ENCODE measurements around the gene USP13. TPM values are rescaled to one million over a fixed set of nuclear protein-coding genes. Genes with fewer than 3 reads are reported as not detected.

USP13 gene
- polyA plus RNA-seq, 3 donors = 0.31 to 1.6 (median 1.2) TPM

GRCh38 chr3:179734497-179735281 lies 81.8 kb downstream of the USP13 start:
- Histone ChIP-seq H3K9ac (ENCODE audit: insufficient read depth, low read length, poor library complexity, severe bottlenecking) (no peak overlapping the region), H2AFZ (ENCODE audit: insufficient read depth, low read depth, low read length, poor library complexity, severe bottlenecking) (no peak overlapping the region), H3K27ac (ENCODE audit: low read depth in 1 of 2, low read length in 2 of 2) (no peak overlapping the region), H3K79me2 (ENCODE audit: insufficient read depth, low read length) (no peaks in the 10 kb centered on the region), H3K4me2 (replicated peaks; ENCODE audit: extremely low read depth, low read length, poor library complexity, severe bottlenecking) (no peak overlapping the region), H3K9me3 (replicated peaks in 1 of 2; ENCODE audit: control insufficient read depth in 1 of 2, insufficient read depth in 1 of 2, low read length in 2 of 2) (no peaks in the 10 kb centered on the region), H3K27me3 (ENCODE audit: control insufficient read depth in 2 of 2, insufficient read depth in 2 of 2, low read length in 2 of 2) (no peaks in the 10 kb centered on the region), H3K36me3 (replicated peaks in 1 of 2; ENCODE audit: control insufficient read depth in 1 of 2, insufficient read depth in 2 of 2, low read length in 2 of 2) (peaks cover 0 to 7% of the 10 kb centered on the region in 2 donors), H3K4me1 (ENCODE audit: control insufficient read depth in 1 of 2, insufficient read depth in 2 of 2, low read length in 2 of 2) (no peaks in the 10 kb centered on the region), H4K20me1 (ENCODE audit: insufficient read depth, low read length) (no peaks in the 10 kb centered on the region), H3K4me3 (replicated peaks in 1 of 3; ENCODE audit: low read depth in 2 of 3, low read length in 3 of 3) (no peak overlapping the region)
- H3K27ac Mint-ChIP-seq = no peak overlapping the region
- intact Hi-C loops (cut with micrococcal nuclease) = no loop called here
- TF ChIP-seq CTCF (IDR thresholded peaks at IDR 0.05) = no peak
- H3K9me3 Mint-ChIP-seq = no peaks in the 10 kb centered on the region
- H3K36me3 Mint-ChIP-seq = peaks cover 4 to 13% of the 10 kb centered on the region in 2 donors
- DNase-seq = no peak
- WGBS (ENCODE audit: insufficient coverage) = 100% methylated on average over 2 of the region's 4 CpGs
- no peaks in the 10 kb centered on the region for H3K27me3 Mint-ChIP-seq (ENCODE audit: low read depth in 3 of 3)
- no peak overlapping the region for H3K4me3 Mint-ChIP-seq
- no peaks in the 10 kb centered on the region for H3K4me1 Mint-ChIP-seq

GRCh38 chr3:179735321-179735720 lies 82.5 kb downstream of the USP13 start:
- Histone ChIP-seq H3K36me3 (replicated peaks in 1 of 2; ENCODE audit: control insufficient read depth in 1 of 2, insufficient read depth in 2 of 2, low read length in 2 of 2) (peaks cover 0 to 7% of the 10 kb centered on the region in 2 donors), H3K4me2 (replicated peaks; ENCODE audit: extremely low read depth, low read length, poor library complexity, severe bottlenecking) (no peak overlapping the region), H3K79me2 (ENCODE audit: insufficient read depth, low read length) (no peaks in the 10 kb centered on the region), H3K27me3 (ENCODE audit: control insufficient read depth in 2 of 2, insufficient read depth in 2 of 2, low read length in 2 of 2) (no peaks in the 10 kb centered on the region), H3K9me3 (replicated peaks in 1 of 2; ENCODE audit: control insufficient read depth in 1 of 2, insufficient read depth in 1 of 2, low read length in 2 of 2) (no peaks in the 10 kb centered on the region), H4K20me1 (ENCODE audit: insufficient read depth, low read length) (no peaks in the 10 kb centered on the region), H3K9ac (ENCODE audit: insufficient read depth, low read length, poor library complexity, severe bottlenecking) (no peak overlapping the region), H3K27ac (ENCODE audit: low read depth in 1 of 2, low read length in 2 of 2) (no peak overlapping the region), H3K4me1 (ENCODE audit: control insufficient read depth in 1 of 2, insufficient read depth in 2 of 2, low read length in 2 of 2) (no peaks in the 10 kb centered on the region), H2AFZ (ENCODE audit: insufficient read depth, low read depth, low read length, poor library complexity, severe bottlenecking) (no peak overlapping the region), H3K4me3 (replicated peaks in 1 of 3; ENCODE audit: low read depth in 2 of 3, low read length in 3 of 3) (no peak overlapping the region)
- Mint-ChIP-seq H3K27ac (no peak overlapping the region), H3K4me1 (no peaks in the 10 kb centered on the region), H3K9me3 (no peaks in the 10 kb centered on the region), H3K27me3 (ENCODE audit: low read depth in 3 of 3) (no peaks in the 10 kb centered on the region), H3K4me3 (no peak overlapping the region), H3K36me3 (peaks cover 4 to 15% of the 10 kb centered on the region in 2 donors)
- DNase-seq = no peak
- TF ChIP-seq CTCF (IDR thresholded peaks at IDR 0.05) = no peak
- intact Hi-C loops (cut with micrococcal nuclease) = no loop called here
